Ascending aorta (tissue), 2 donors: Measurements from ENCODE around the gene UMOD. TPM values are rescaled to one million over a fixed set of nuclear protein-coding genes. Genes with fewer than 3 reads are reported as not detected.
"Not testable (repeated sequence)": the region's sequence is repeated elsewhere in the genome, so short reads cannot be mapped to it uniquely, and the experiment has no call there.

Experiments used
- DNase-seq, 2 donors: peaks; one replicate each; pipeline ENCODE4 v3.0.0-alpha.2; 2019; ENCODE audit warnings: low spot score in 2 of 2
- H3K27ac ChIP-seq, 2 donors: fragments of 200-600 bp; sonication (generic); one replicate each; pipeline ENCODE4 v1.5.1; 2016 to 2017; ENCODE audit warnings: mild to moderate bottlenecking in 1 of 2
- H3K27me3 ChIP-seq: fragments of 200-600 bp; sonication (generic); one replicate; pipeline ENCODE4 v1.5.1; 2017
- H3K36me3 ChIP-seq, 2 donors: fragments of 200-600 bp; sonication (generic); one replicate each; pipeline ENCODE4 v1.5.1; 2016
- H3K4me1 ChIP-seq, 2 donors: fragments of 200-600 bp; sonication (generic); one replicate each; pipeline ENCODE4 v1.5.1; 2016 to 2017; ENCODE audit warnings: mild to moderate bottlenecking in 1 of 2
- H3K4me3 ChIP-seq, 2 donors: fragments of 200-600 bp; sonication (generic); one replicate each; pipeline ENCODE4 v1.5.1; 2016 to 2017; ENCODE audit warnings: mild to moderate bottlenecking in 1 of 2
- H3K9me3 ChIP-seq, 2 donors: fragments of 200-600 bp; sonication (generic); one replicate each; pipeline ENCODE4 v1.5.1; 2016
- CTCF ChIP-seq, 3 experiments: fragments of 200-600 bp in 2 of 3; fragments of 450-650 bp in 1 of 3; sonication (generic) in 2 of 3; IDR thresholded peaks; one replicate each; pipeline ENCODE4 v1.5.1; 2016 to 2019; ENCODE audit warnings: antibody characterized with exemption in 3 of 3, mild to moderate bottlenecking in 1 of 3, moderate library complexity in 1 of 3
- intact Hi-C: fragments of 100-400 bp; cut with DNase I; formaldehyde crosslinking; loops from one replicate; pipeline ENCODE4 v1.15.1; 2023
- total RNA-seq: library from RNA; depleted of rRNA; stranded (reverse); fragments of >200 nt; gene quantifications from one replicate; pipeline ENCODE4 v1.1.0, GENCODE V29; 2016

UMOD gene
- total RNA-seq, 1 donor from 2014 or later = not detected

GRCh38 chr16:20315764-20316163 lies 36.8 kb downstream of the UMOD start:
- no peaks in the 10 kb centered on the region for H3K4me1 ChIP-seq

GRCh38 chr16:20314575-20314974 lies 37.9 kb downstream of the UMOD start:
- Histone ChIP-seq H3K27me3 (no peaks in the 10 kb centered on the region), H3K9me3 (no peaks in the 10 kb centered on the region), H3K36me3 (no peaks in the 10 kb centered on the region), H3K27ac (no peak overlapping the region), H3K4me1 (no peaks in the 10 kb centered on the region), H3K4me3 (no peak overlapping the region)
- TF ChIP-seq CTCF (IDR thresholded peaks at IDR 0.05) = no peak
- intact Hi-C loops = no loop called here
- DNase-seq = no peak

More at GRCh38 chr16:20315764-20316163, 36.8 kb downstream of the UMOD start:
- no peak for DNase-seq
- Histone ChIP-seq H3K27me3 (no peaks in the 10 kb centered on the region), H3K4me3 (no peak overlapping the region), H3K27ac (no peak overlapping the region), H3K36me3 (no peaks in the 10 kb centered on the region), H3K9me3 (no peaks in the 10 kb centered on the region)
- no peak for TF ChIP-seq CTCF (IDR thresholded peaks at IDR 0.05)
- intact Hi-C loops = no loop called here

- no peak for DNase-seq
- no peaks in the 10 kb centered on the region for H3K4me1 ChIP-seq
- TF ChIP-seq CTCF (IDR thresholded peaks at IDR 0.05) = no peak
- H3K36me3 ChIP-seq = no peaks in the 10 kb centered on the region
- H3K27ac ChIP-seq = no peak overlapping the region
- intact Hi-C loops = no loop called here
- H3K4me3 ChIP-seq = no peak overlapping the region
- H3K27me3 ChIP-seq = no peaks in the 10 kb centered on the region
- H3K9me3 ChIP-seq = no peaks in the 10 kb centered on the region
These were observed 38.8 kb downstream of the UMOD start for GRCh38 chr16:20313741-20314140.

- H3K4me1 ChIP-seq, H3K4me3 ChIP-seq, H3K36me3 ChIP-seq, H3K27ac ChIP-seq, H3K9me3 ChIP-seq, DNase-seq, H3K27me3 ChIP-seq, intact Hi-C loops: not testable (repeated sequence)
These were observed 39.9 kb downstream of the UMOD start for GRCh38 chr16:20312536-20313095.

GRCh38 chr16:20311548-20311947 lies 41.0 kb downstream of the UMOD start:
- H3K9me3 ChIP-seq = no peaks in the 10 kb centered on the region
- H3K4me3 ChIP-seq = no peak overlapping the region
- no peak overlapping the region for H3K27ac ChIP-seq
- no peak for DNase-seq
- no peak for TF ChIP-seq CTCF (IDR thresholded peaks at IDR 0.05)
- no peaks in the 10 kb centered on the region for H3K36me3 ChIP-seq
- H3K27me3 ChIP-seq = no peaks in the 10 kb centered on the region
- no peaks in the 10 kb centered on the region for H3K4me1 ChIP-seq
- intact Hi-C loops = no loop called here

GRCh38 chr16:20310421-20311395 lies 41.8 kb downstream of the UMOD start:
- Histone ChIP-seq H3K4me1 (no peaks in the 10 kb centered on the region), H3K9me3 (no peaks in the 10 kb centered on the region), H3K27ac (no peak overlapping the region), H3K27me3 (no peaks in the 10 kb centered on the region), H3K36me3 (no peaks in the 10 kb centered on the region), H3K4me3 (no peak overlapping the region)
- TF ChIP-seq CTCF (IDR thresholded peaks at IDR 0.05) = no peak
- intact Hi-C loops = no loop called here
- DNase-seq = no peak
